ENCODE measurements around the gene RPS15.

Gene RPS15

DNA sequence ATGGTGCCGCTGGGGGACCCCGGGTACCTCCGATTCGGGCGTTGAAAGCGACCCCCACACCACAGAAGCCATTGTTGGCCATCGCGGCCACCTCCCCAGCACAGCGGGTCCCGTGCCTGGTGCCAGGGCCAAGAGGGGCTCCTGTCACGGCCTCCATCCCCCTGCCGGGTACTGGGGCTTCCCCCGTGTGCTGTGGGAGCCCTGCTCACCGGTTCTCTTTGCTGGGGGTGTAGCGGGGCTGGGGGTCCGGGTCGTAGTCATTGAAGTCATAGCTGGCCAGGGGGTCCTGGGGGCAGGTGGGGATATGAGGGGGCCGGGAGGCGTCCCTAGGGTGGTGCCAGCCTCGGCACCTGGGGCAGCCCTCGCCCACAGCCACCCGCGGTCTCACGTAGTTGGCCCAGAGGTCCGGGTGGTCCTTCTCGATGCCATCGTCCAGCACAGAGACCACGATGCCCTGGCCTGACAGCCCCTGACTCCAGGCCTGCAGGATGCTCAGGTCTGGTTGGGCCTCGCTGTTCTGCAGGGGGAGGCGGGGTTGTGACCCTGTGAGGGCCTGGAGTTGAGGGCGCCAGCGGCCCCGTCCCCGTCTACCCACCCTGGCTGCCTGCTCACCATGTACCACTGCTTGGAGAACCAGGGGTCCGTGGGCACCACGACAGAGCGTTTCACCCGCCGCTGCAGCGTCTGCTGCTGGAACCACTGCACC is 49.5 kb downstream of the RPS15 start:
- DNase-seq = no peak

DNA sequence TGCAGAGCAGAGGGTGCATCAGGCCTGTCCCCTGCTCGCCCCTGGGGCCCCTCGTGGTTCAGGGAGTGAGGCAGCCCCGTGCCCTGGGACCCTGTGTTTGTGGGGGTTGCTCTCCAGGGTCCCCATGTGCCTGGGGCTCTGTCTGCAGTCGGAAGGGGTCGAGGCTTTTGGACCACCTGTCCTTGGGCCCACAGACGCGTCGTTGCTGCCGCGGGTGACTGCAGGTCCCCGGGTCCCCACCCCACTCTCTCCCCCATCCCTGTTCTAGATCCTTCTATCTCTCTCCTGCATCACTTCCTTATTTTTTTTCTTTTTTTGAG is 50.0 kb downstream of the RPS15 start:
- DNase-seq = no peak

DNA sequence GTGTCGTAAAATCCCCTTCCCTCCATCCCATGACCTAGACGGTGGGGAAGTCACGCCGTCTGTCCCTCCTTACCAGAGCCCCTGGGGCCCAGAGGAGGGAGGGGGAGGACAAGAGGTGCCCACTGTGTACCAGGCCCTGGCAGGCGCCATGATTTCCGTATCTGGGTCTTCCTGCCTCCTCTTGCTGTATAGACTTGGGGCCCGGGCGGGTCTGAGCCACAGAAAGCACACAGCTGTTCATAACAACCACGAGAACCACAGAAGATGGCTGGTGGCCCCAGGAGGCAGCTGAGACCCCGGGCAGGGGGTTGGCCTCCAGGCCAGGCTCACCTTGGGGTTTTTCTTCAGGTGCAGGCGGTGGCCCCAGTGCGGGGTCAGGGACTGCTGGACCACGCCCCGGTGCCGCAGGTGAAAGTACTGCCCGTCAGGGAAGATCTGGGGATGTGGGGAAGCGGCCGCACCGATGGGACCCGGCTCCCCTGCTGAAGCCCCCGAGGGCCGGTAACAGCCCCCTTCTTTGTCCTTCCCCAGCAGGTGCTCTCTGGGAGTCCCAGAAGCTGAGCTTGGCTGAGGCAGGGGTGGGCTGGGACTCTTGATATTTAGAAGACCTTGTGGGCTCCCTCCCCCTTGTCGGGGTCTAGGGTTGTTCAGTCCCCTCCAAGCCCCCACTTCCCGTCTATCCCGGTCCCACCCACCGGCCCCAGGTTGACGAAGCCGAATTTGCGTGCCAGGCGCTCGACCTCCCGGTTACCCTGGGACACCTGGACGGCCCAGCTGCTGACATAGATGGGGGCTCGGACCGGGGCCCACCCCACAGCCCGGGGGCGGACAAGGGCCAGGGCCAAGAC is 51.5 kb downstream of the RPS15 start:
- no peak for DNase-seq

All from suppressor macrophage (primary cell).